GM19397 (cell line): ENCODE results near the gene SLC29A1.

Experiments used
- ATAC-seq: cut with Tn5 transposase; IDR thresholded peaks from one replicate; pipeline ENCODE4 v1.9.1; 2021; ENCODE audit warnings: mild to moderate bottlenecking, moderate library complexity; ENCODE audit not compliant: unreplicated experiment

The SLC29A1 gene

DNA sequence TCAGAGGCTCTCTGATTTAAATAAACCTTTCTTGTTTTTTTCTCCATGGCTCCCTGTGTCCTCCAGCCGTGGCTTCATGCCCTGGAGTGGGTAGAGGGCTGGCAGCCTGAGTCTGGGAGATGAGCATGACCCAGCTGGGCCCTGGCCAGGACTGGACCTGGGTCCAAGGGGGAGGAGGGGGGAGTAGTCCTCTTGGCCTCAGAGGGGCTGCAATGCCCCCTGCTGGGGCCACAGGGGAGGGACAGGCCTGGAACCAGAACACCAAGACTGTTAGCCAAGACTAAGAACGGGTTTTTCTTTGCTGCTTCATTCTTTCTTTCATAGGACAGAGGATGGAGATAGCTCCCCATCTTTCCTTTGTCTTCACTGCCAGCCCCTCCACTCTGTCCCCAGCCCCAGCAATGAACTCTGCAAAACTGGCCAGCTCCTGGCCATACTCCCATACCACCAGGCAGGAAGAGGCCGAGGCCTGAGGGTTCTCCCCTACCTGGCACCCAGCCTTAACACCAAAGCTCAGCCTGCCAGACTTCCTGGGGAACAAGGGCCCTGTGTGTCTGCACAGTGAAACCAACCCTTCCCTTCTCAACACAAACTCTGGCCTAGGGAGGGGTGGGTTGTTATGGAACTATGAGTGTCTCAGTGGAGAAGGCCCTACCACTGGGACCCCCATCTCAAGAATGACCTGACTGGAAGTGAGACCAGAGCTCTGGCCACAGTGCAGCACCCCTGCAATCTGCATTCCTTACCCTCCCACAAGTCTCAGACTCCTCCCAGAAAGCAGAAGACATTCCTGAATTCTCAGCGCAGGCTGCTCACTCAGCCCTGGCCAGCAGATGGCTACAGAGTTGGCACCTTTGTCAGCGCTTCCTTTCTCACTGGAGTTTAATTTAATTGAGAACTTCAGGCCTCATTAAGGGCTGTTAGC, 11.0 kb downstream of the SLC29A1 start:
- no peak for ATAC-seq

DNA sequence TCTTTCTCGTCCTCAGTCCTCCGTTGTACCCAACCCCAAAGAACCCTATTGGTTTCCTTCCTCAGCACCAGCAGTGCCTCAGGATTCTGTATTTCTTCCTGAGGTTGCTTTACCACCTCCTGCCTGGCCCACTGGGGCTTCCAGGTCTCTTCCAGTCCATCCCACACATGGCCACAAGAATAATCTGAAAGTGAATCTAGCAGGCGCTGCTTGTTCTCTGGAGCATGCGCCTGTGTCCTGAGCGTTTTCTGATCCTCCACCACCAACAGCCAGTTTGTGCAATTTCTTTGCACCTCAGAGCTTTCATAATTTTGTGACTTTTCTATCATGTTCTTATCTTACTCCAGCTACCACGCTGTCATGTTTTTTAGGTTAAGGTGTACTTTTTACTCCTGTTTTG, 11.9 kb downstream of the SLC29A1 start:
- no peak for ATAC-seq

- no peak for ATAC-seq
These were observed 12.6 kb downstream of the SLC29A1 start for GRCh38 chr6:44235891-44236516.

GRCh38 chr6:44237021-44237812, 13.8 kb downstream of the SLC29A1 start:
- peak; percentile 29 for ATAC-seq

GRCh38 chr6:44237813-44238433, 14.5 kb downstream of the SLC29A1 start:
- peak; percentile 71 for ATAC-seq

- ATAC-seq: no peak
These were observed 15.4 kb downstream of the SLC29A1 start for GRCh38 chr6:44238687-44239350.

GRCh38 chr6:44243345-44243744, 19.9 kb downstream of the SLC29A1 start:
- ATAC-seq: no peak

DNA sequence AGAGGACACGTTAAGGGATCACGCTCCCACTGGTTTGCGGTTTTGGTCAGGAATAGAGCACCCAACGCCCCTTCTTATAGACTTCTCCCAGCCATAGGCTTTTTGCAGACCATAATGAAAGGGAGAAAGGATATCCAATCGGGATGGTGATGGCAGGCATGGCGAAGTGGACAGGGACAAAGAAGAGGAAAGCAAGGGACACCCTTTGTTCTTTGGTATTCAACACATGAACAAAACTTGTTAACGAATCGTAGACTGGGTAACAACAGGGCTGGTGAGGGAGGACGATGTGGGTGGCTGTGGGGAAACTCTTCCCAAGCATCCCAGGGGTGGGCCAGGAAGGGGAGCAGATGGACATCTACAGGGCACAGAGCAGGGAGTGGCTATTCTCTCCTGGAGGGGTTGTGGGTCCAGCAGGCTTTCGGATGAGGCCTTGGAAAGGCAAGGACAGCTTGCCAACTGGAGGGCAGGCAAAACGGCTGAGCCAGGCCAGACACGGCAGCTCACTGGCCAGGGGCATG, 22.1 kb downstream of the SLC29A1 start:
- no peak for ATAC-seq

GRCh38 chr6:44245912-44246662, 22.7 kb downstream of the SLC29A1 start:
- peak; percentile 53 for ATAC-seq

DNA sequence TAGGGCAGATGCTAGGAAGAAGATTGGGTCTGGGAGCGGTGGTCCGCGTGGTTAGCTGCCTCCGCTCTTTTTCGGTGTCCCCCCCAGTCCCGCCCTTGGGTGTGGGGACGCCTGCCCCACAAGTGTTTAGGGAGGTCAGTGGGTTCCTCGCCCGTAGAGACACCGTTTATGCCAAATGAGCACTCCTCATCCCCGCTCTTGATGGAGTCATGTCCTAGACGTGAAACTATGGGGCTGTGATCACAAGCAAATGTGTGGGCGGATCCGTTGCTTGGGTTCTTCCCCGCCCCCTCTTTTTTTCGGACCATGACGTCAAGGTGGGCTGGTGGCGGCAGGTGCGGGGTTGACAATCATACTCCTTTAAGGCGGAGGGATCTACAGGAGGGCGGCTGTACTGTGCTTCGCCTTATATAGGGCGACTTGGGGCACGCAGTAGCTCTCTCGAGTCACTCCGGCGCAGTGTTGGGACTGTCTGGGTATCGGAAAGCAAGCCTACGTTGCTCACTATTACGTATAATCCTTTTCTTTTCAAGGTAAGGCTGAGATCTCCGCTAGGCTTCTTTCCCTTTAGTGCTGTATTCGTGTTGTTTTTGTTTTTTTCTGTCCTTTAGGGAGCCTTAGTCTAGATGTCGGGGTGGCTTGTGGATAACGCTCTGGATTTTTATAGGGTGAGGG, 23.4 kb downstream of the SLC29A1 start, which contains the start of gene HSP90AB1:
Gene HSP90AB1 (plus strand): TSS at position 439 of the 675 bp plus-strand sequence. CDS start 1,529 bp downstream, outside the sequence.
- peak; percentile 44 for ATAC-seq

DNA sequence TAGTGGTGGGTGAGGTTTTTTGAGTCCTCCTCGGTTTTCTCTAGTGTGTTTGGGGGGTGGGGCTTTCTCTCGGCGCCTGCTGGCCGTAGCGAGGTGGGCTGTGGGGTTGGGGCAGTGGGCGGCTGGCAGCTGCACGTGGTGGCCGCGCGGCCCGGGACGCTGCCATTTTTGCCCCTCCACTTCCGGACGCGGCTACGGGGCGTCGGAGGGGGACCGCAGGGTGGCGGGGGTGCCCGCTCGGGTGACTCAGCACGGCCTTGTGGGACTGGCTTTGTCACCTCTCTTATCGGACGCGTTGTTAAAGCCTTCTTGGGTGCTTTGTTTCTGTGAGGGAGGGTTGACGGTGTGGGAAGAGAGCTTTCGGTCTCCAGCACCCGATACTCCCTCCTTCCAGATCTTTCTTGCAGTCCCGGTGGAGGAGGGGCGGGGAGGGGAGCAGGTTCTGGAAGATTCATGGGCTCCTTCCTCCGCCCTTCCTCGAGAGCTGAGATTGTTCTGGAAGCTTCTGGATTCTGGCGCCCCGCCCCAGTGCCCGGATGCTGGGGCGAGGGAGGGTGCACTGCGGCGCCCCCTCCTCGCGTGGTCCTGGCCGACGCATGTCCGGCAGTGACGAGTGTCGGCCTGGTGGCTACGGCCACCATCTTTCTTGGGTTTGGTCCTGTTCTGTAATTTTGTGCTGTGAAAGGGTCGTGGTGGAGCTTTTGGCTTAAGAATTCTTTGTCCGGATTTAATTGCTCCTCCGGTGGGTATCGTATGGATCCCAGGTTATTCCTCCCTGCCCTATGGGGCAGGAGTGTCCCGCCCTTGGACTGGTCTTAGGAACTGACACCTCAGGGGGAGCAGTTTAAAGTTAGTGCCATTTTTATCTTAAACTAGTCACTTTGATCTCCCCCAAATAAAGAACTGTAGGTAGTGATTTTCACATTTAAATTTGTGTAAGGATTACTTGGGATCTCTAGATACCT, 24.2 kb downstream of the SLC29A1 start:
- ATAC-seq: peak; percentile 31

DNA sequence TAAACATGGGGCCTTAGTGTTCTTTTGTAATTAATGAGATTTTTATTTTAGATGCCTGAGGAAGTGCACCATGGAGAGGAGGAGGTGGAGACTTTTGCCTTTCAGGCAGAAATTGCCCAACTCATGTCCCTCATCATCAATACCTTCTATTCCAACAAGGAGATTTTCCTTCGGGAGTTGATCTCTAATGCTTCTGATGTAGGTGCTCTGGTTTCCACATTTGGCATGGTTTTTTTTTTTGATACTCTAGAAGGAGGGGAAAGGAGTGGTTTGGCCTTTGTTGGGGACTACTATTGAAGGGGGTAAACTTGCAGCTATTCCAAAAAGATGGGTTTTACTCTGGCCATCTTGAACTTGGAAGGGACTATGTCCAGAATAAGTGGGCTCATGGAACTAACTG, 25.2 kb downstream of the SLC29A1 start:
- ATAC-seq: no peak

DNA sequence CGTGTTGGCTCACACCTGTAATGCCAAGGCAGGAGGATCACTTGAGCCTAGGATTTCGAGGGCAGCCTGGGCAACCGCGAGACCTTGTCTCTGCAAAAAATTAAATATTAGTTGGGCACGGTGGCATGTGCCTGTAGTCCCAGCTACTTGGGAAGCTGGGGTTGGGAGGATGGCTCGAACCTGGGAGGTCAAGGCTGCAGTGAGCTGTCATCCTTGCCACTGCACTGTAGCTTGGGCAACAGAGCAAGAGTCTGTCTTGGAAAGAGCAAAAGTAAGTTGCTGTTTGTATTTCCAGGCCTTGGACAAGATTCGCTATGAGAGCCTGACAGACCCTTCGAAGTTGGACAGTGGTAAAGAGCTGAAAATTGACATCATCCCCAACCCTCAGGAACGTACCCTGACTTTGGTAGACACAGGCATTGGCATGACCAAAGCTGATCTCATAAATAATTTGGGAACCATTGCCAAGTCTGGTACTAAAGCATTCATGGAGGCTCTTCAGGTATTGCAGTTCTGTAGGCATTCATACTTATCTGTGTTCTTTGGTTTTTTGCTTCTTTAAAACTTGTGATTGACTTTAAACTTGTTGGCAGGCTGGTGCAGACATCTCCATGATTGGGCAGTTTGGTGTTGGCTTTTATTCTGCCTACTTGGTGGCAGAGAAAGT, 25.8 kb downstream of the SLC29A1 start:
- ATAC-seq: no peak

DNA sequence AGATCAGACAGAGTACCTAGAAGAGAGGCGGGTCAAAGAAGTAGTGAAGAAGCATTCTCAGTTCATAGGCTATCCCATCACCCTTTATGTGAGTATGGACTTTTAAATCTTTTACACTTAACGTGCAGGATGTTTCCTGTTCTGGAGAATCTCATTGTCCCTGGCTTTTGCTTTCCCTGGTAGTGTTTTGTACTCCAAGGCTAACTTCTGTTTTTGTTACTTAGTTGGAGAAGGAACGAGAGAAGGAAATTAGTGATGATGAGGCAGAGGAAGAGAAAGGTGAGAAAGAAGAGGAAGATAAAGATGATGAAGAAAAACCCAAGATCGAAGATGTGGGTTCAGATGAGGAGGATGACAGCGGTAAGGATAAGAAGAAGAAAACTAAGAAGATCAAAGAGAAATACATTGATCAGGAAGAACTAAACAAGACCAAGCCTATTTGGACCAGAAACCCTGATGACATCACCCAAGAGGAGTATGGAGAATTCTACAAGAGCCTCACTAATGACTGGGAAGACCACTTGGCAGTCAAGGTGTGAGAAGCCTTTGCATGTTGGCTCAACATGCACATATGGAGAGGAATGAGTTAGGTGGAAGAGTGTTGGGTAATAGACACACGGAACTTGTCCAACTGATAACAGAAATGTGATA, 26.8 kb downstream of the SLC29A1 start:
- no peak for ATAC-seq

DNA sequence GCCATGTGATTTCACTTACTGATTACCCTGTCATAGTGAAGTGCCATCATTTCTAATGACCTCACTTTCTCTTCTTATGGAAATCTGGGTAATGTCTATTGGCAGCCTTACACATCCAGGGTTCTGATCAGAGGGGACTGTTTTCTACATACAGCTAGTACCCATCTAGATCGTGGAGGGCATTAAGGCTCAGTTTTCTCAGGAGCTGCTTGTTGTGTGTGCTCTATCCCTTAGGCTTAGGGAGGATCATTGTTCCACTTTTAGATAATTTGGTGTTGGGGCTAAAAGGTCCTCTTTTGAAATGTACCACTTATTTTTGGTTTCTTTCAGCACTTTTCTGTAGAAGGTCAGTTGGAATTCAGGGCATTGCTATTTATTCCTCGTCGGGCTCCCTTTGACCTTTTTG, 27.3 kb downstream of the SLC29A1 start:
- no peak for ATAC-seq
